GM23338 (cell line): ENCODE results near the gene XXYLT1.

Experiments used
- CREB1 ChIP-seq: fragments of 250-450 bp; sonication (Bioruptor Pico); IDR thresholded peaks from 2 replicates; pipeline ENCODE4 v1.5.0; 2020; ENCODE audit warnings: low read depth, mild to moderate bottlenecking, moderate library complexity
- EZH2 ChIP-seq: fragments of 200-600 bp; sonication (generic); IDR thresholded peaks from one replicate; pipeline ENCODE4 v1.8.0; 2017; ENCODE audit warnings: antibody characterized with exemption, mild to moderate bottlenecking, low read depth; ENCODE audit not compliant: unreplicated experiment
- EZH2phosphoT487 ChIP-seq: fragments of 200-600 bp; sonication (generic); IDR thresholded peaks from one replicate; pipeline ENCODE4 v1.8.1; 2018; ENCODE audit warnings: antibody characterized with exemption; ENCODE audit not compliant: unreplicated experiment
- POLR2AphosphoS5 ChIP-seq: IDR thresholded peaks from 2 replicates; pipeline ENCODE4 v1.6.1; 2016; ENCODE audit warnings: antibody characterized with exemption, low read depth
- STAT1 ChIP-seq: IDR thresholded peaks from one replicate; pipeline ENCODE4 v1.6.1; 2016; ENCODE audit warnings: antibody characterized with exemption; ENCODE audit not compliant: unreplicated experiment
- ZNF114 ChIP-seq: fragments of 250-450 bp; sonication (Bioruptor Pico); IDR thresholded peaks from 2 replicates; pipeline ENCODE4 v1.5.0; 2020; ENCODE audit warnings: mild to moderate bottlenecking, moderate library complexity
- ZNF331 ChIP-seq: fragments of 250-450 bp; sonication (Bioruptor Pico); IDR thresholded peaks from 2 replicates; pipeline ENCODE4 v1.5.0; 2020; ENCODE audit warnings: low read depth, mild to moderate bottlenecking, moderate library complexity
- TF ChIP-seq, protein P1 (sequence below), 2 experiments: fragments of 200-600 bp in 1 of 2; sonication (generic) in 1 of 2; conservative IDR thresholded peaks; 2 replicates each; pipeline versions ENCODE4 v1.5.1 to v1.6.1; 2016 to 2017; ENCODE audit warnings: antibody characterized with exemption in 2 of 2, low read depth in 2 of 2, mild to moderate bottlenecking in 2 of 2, moderate library complexity in 1 of 2
- TF ChIP-seq, protein P2 (sequence below): IDR thresholded peaks from one replicate; pipeline ENCODE4 v1.6.1; 2018; ENCODE audit warnings: antibody characterized with exemption; ENCODE audit not compliant: unreplicated experiment
- TF ChIP-seq, protein P3 (sequence below): IDR thresholded peaks from 2 replicates; pipeline ENCODE4 v1.6.1; 2016; ENCODE audit warnings: antibody characterized with exemption

DNA sequence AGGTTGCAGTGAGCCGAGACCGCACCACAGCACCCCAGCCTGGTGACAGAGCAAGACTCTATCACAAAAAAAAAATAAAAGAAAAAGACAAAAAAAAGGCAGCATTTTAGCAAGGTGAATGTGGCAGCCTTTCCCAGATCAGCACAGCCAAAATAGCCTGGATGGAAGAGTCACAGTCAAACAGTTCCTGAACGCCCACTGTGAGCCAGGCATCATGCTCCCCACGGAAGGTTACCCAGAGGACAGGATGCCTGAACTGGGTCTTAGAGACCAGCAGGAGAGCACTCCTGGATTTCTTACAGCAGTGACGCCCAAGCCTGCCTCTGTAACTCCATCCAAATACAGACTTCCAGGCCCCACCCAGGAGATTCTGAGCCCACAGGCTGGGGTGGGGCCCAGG is 4.5 kb downstream of the XXYLT1 start:
- TF ChIP-seq, protein P1, sequence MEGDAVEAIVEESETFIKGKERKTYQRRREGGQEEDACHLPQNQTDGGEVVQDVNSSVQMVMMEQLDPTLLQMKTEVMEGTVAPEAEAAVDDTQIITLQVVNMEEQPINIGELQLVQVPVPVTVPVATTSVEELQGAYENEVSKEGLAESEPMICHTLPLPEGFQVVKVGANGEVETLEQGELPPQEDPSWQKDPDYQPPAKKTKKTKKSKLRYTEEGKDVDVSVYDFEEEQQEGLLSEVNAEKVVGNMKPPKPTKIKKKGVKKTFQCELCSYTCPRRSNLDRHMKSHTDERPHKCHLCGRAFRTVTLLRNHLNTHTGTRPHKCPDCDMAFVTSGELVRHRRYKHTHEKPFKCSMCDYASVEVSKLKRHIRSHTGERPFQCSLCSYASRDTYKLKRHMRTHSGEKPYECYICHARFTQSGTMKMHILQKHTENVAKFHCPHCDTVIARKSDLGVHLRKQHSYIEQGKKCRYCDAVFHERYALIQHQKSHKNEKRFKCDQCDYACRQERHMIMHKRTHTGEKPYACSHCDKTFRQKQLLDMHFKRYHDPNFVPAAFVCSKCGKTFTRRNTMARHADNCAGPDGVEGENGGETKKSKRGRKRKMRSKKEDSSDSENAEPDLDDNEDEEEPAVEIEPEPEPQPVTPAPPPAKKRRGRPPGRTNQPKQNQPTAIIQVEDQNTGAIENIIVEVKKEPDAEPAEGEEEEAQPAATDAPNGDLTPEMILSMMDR (conservative IDR thresholded peaks at IDR 0.05; ENCODE audit: low read depth in 2 of 2): no peak
- TF ChIP-seq, protein P2, sequence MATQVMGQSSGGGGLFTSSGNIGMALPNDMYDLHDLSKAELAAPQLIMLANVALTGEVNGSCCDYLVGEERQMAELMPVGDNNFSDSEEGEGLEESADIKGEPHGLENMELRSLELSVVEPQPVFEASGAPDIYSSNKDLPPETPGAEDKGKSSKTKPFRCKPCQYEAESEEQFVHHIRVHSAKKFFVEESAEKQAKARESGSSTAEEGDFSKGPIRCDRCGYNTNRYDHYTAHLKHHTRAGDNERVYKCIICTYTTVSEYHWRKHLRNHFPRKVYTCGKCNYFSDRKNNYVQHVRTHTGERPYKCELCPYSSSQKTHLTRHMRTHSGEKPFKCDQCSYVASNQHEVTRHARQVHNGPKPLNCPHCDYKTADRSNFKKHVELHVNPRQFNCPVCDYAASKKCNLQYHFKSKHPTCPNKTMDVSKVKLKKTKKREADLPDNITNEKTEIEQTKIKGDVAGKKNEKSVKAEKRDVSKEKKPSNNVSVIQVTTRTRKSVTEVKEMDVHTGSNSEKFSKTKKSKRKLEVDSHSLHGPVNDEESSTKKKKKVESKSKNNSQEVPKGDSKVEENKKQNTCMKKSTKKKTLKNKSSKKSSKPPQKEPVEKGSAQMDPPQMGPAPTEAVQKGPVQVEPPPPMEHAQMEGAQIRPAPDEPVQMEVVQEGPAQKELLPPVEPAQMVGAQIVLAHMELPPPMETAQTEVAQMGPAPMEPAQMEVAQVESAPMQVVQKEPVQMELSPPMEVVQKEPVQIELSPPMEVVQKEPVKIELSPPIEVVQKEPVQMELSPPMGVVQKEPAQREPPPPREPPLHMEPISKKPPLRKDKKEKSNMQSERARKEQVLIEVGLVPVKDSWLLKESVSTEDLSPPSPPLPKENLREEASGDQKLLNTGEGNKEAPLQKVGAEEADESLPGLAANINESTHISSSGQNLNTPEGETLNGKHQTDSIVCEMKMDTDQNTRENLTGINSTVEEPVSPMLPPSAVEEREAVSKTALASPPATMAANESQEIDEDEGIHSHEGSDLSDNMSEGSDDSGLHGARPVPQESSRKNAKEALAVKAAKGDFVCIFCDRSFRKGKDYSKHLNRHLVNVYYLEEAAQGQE: no peak
- TF ChIP-seq STAT1 (no peak), EZH2phosphoT487 (no peak), CREB1 (CRISPR knock-in tag) (no peak), POLR2AphosphoS5 (no peak), EZH2 (no peak), ZNF114 (CRISPR knock-in tag) (no peak), ZNF331 (CRISPR knock-in tag) (no peak)
- TF ChIP-seq, protein P3, sequence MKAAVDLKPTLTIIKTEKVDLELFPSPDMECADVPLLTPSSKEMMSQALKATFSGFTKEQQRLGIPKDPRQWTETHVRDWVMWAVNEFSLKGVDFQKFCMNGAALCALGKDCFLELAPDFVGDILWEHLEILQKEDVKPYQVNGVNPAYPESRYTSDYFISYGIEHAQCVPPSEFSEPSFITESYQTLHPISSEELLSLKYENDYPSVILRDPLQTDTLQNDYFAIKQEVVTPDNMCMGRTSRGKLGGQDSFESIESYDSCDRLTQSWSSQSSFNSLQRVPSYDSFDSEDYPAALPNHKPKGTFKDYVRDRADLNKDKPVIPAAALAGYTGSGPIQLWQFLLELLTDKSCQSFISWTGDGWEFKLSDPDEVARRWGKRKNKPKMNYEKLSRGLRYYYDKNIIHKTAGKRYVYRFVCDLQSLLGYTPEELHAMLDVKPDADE: no peak
